HepG2 (cell line): ENCODE results near the gene ZNF563. TPM values are rescaled to one million over a fixed set of nuclear protein-coding genes. Genes with fewer than 3 reads are reported as not detected.

Source experiments
- ARNT2 ChIP-seq: sonication (generic); formaldehyde crosslinking; IDR thresholded peaks from 2 replicates; pipeline ENCODE4 v1.8.0; 2022; ENCODE audit warnings: mild to moderate bottlenecking, low read depth, missing genetic modification reagents, moderate library complexity
- ASH2L ChIP-seq: fragments of 300-600, 200-600 bp; sonication (generic); IDR thresholded peaks from 2 replicates; pipeline ENCODE4 v1.7.0; 2017; ENCODE audit warnings: low read depth, mild to moderate bottlenecking, moderate library complexity, mixed read lengths, low read length; ENCODE audit not compliant: insufficient read length
- ATF7 ChIP-seq, 2 experiments: fragments of 450-650 bp in 1 of 2; sonication (generic) in 1 of 2; formaldehyde crosslinking in 1 of 2; IDR thresholded peaks; 2 replicates each; pipeline versions ENCODE4 v1.4.0 to v1.6.1; 2016 to 2020; ENCODE audit warnings: antibody characterized with exemption in 1 of 2, mild to moderate bottlenecking in 1 of 2, missing genetic modification reagents in 1 of 2
- HDAC6 ChIP-seq: fragments of 200-600 bp; sonication (generic); IDR thresholded peaks from 2 replicates; pipeline ENCODE4 v1.7.0; 2017; ENCODE audit warnings: mild to moderate bottlenecking, antibody characterized with exemption, low read length, low read depth
- HES4 ChIP-seq: sonication (generic); formaldehyde crosslinking; IDR thresholded peaks from 2 replicates; pipeline ENCODE4 v1.9.0; 2021; ENCODE audit warnings: mild to moderate bottlenecking, missing genetic modification reagents, borderline replicate concordance
- HNF4G ChIP-seq, 2 experiments: sonication (generic) in 1 of 2; formaldehyde crosslinking in 1 of 2; IDR thresholded peaks; 2 replicates each; pipeline versions ENCODE4 v1.4.0 to v1.6.1; 2011 to 2020; ENCODE audit warnings: borderline replicate concordance in 2 of 2, low read depth in 2 of 2, mild to moderate bottlenecking in 2 of 2, low read length in 1 of 2, missing genetic modification reagents in 1 of 2, moderate library complexity in 1 of 2
- KAT2B ChIP-seq: fragments of 150-350 bp; IDR thresholded peaks from 2 replicates; pipeline ENCODE4 v1.6.1; 2014; ENCODE audit warnings: low read depth, low read length, borderline replicate concordance
- LBX2 ChIP-seq: sonication (generic); formaldehyde crosslinking; IDR thresholded peaks from 2 replicates; pipeline ENCODE4 v1.5.0; 2020; ENCODE audit warnings: missing genetic modification reagents, mild to moderate bottlenecking, borderline replicate concordance
- NAIF1 ChIP-seq: sonication (generic); formaldehyde crosslinking; IDR thresholded peaks from 2 replicates; pipeline ENCODE4 v1.5.0; 2020; ENCODE audit warnings: mild to moderate bottlenecking, missing genetic modification reagents, borderline replicate concordance
- NR0B2 ChIP-seq: sonication (generic); formaldehyde crosslinking; IDR thresholded peaks from 2 replicates; pipeline ENCODE4 v1.4.0; 2020; ENCODE audit warnings: mild to moderate bottlenecking, missing genetic modification reagents
- PHB2 ChIP-seq: fragments of 450-650 bp; IDR thresholded peaks from 2 replicates; pipeline ENCODE4 v1.6.1; 2018; ENCODE audit not compliant: partially characterized antibody
- RXRB ChIP-seq: IDR thresholded peaks from 2 replicates; pipeline ENCODE4 v1.6.1; 2016; ENCODE audit warnings: borderline replicate concordance, missing genetic modification reagents, missing compliant biosample characterization
- SKI ChIP-seq: fragments of 450-650 bp; IDR thresholded peaks from one replicate; pipeline ENCODE4 v1.6.1; 2018; ENCODE audit warnings: mild to moderate bottlenecking; ENCODE audit not compliant: partially characterized antibody
- TERF1 ChIP-seq: sonication (generic); formaldehyde crosslinking; IDR thresholded peaks from 2 replicates; pipeline ENCODE4 v1.8.0; 2022; ENCODE audit warnings: mild to moderate bottlenecking, missing genetic modification reagents, moderate library complexity
- THAP8 ChIP-seq: sonication (generic); formaldehyde crosslinking; IDR thresholded peaks from 2 replicates; pipeline ENCODE4 v1.5.1; 2020; ENCODE audit warnings: missing genetic modification reagents, mild to moderate bottlenecking, borderline replicate concordance
- ZBTB21 ChIP-seq: sonication (generic); formaldehyde crosslinking; IDR thresholded peaks from 2 replicates; pipeline ENCODE4 v1.4.0; 2020; ENCODE audit warnings: missing genetic modification reagents
- ZBTB38 ChIP-seq: sonication (generic); formaldehyde crosslinking; IDR thresholded peaks from 2 replicates; pipeline ENCODE4 v1.5.1; 2020; ENCODE audit warnings: mild to moderate bottlenecking, missing genetic modification reagents
- ZBTB8A ChIP-seq: sonication (generic); formaldehyde crosslinking; IDR thresholded peaks from 2 replicates; pipeline ENCODE4 v1.4.0; 2020; ENCODE audit warnings: mild to moderate bottlenecking, low read depth, missing genetic modification reagents, borderline replicate concordance
- ZC3H13 ChIP-seq: sonication (generic); formaldehyde crosslinking; IDR thresholded peaks from 2 replicates; pipeline ENCODE4 v1.8.1; 2023; ENCODE audit warnings: mild to moderate bottlenecking, missing genetic modification reagents, moderate library complexity
- ZNF232 ChIP-seq: sonication (generic); formaldehyde crosslinking; IDR thresholded peaks from 2 replicates; pipeline ENCODE4 v1.4.0; 2020; ENCODE audit warnings: missing genetic modification reagents, borderline replicate concordance
- ZNF333 ChIP-seq: sonication (generic); formaldehyde crosslinking; IDR thresholded peaks from 2 replicates; pipeline ENCODE4 v1.4.0; 2020; ENCODE audit warnings: mild to moderate bottlenecking, missing genetic modification reagents, borderline replicate concordance
- ZNF512 ChIP-seq: sonication (generic); formaldehyde crosslinking; IDR thresholded peaks from 2 replicates; pipeline ENCODE4 v1.4.0; 2020; ENCODE audit warnings: mild to moderate bottlenecking, missing genetic modification reagents
- ZNF570 ChIP-seq: sonication (generic); formaldehyde crosslinking; IDR thresholded peaks from 2 replicates; pipeline ENCODE4 v1.4.0; 2020; ENCODE audit warnings: mild to moderate bottlenecking, missing genetic modification reagents, borderline replicate concordance
- ZNF678 ChIP-seq: sonication (generic); formaldehyde crosslinking; IDR thresholded peaks from 2 replicates; pipeline ENCODE4 v1.4.0; 2020; ENCODE audit warnings: mild to moderate bottlenecking, missing genetic modification reagents
- ZNF737 ChIP-seq: sonication (generic); formaldehyde crosslinking; IDR thresholded peaks from 2 replicates; pipeline ENCODE4 v1.5.0; 2020; ENCODE audit warnings: missing genetic modification reagents, mild to moderate bottlenecking, borderline replicate concordance
- ZNF772 ChIP-seq: sonication (generic); formaldehyde crosslinking; IDR thresholded peaks from 2 replicates; pipeline ENCODE4 v1.5.0; 2020; ENCODE audit warnings: mild to moderate bottlenecking, missing genetic modification reagents
- polyA plus RNA-seq, 8 experiments: library from polyadenylated mRNA; depleted of rRNA in 3 of 8; stranded (reverse) in 7 of 8; unstranded in 1 of 8; fragments of >200 nt; fragmentation: Illumina TruSeq in 4 of 8; extraction: Trizol in 4 of 8; gene quantifications; 2 replicates each; pipeline versions ENCODE4 v1.2.1 to v1.2.3, GENCODE V29; 2011 to 2016; ENCODE audit warnings: low read depth in 4 of 8, missing spikeins in 1 of 8, mixed read lengths in 1 of 8; ENCODE audit not compliant: insufficient read depth in 1 of 8
- total RNA-seq, 5 experiments: library from RNA; depleted of rRNA; stranded (reverse); fragments of >200 nt; fragmentation: Illumina TruSeq; extraction: Trizol; gene quantifications; 2 replicates each; pipeline ENCODE4 v1.2.3, GENCODE V29; 2016; ENCODE audit warnings: low read depth in 1 of 5

ZNF563 gene
- total and polyA plus RNA-seq, 2 of the 13 experiments (the other 11 are each of a cell fraction or from before 2014, with no cell fraction given), result 7.5 to 19.5 TPM

- no peak for TF ChIP-seq ZNF232 (CRISPR knock-in tag)
- TF ChIP-seq ZNF570 (CRISPR knock-in tag), result no peak
- TF ChIP-seq KAT2B, result no peak
- TF ChIP-seq SKI, result peak; percentile 63
- no peak for TF ChIP-seq ZNF678
- TF ChIP-seq ZNF737, result no peak
- TF ChIP-seq HES4 (CRISPR knock-in tag), result no peak
- no peak for TF ChIP-seq ZNF333
- no peak for TF ChIP-seq PHB2
- TF ChIP-seq RXRB (CRISPR knock-in tag), result no peak
- no peak for TF ChIP-seq THAP8
- TF ChIP-seq ZC3H13 (CRISPR knock-in tag), result peak; percentile 77; the same call in 1 of the 2 replicates
- peak; percentile 57 for TF ChIP-seq ASH2L
- TF ChIP-seq ZNF772 (CRISPR knock-in tag), result 0 out of 2 replicates have a peak, but pooled peaks have one; percentile 3
- no peak for TF ChIP-seq LBX2 (CRISPR knock-in tag)
- TF ChIP-seq NR0B2, result no peak
- no peak for TF ChIP-seq ZBTB21 (CRISPR knock-in tag)
- no peak for TF ChIP-seq ZNF512 (CRISPR knock-in tag)
- no peak for TF ChIP-seq TERF1 (CRISPR knock-in tag)
- no peak for TF ChIP-seq ZBTB38 (CRISPR knock-in tag)
- TF ChIP-seq ARNT2, result peak; percentile 36; the same call in 1 of the 2 replicates
- TF ChIP-seq HDAC6, result no peak
- no peak; the same call in 1 of the 2 replicates for TF ChIP-seq HNF4G (IDR thresholded peaks at IDR 0.05; ENCODE audit: borderline replicate concordance, low read depth, low read length)
- no peak for TF ChIP-seq HNF4G (CRISPR knock-in tag; IDR thresholded peaks at IDR 0.05; ENCODE audit: borderline replicate concordance, low read depth)
- TF ChIP-seq ATF7 (IDR thresholded peaks at IDR 0.05), result no peak
- no peak for TF ChIP-seq ATF7 (CRISPR knock-in tag; IDR thresholded peaks at IDR 0.05)
- no peak for TF ChIP-seq ZBTB8A
- TF ChIP-seq NAIF1 (CRISPR knock-in tag), result no peak
Observed at GRCh38 chr19:12293777-12294248, 39.6 kb downstream of the ZNF563 start (continued).
